K562 (cell line): ENCODE measurements around the gene SUPT3H. TPM values are rescaled to one million over a fixed set of nuclear protein-coding genes. Genes with fewer than 3 reads are reported as not detected.

Source experiments
- ATAC-seq: fragments of 200-7000 bp; cut with Tn5 transposase; 3 replicates; pipeline ENCODE4 v1.9.1; 2020; ENCODE audit warnings: moderate library complexity
- BruUV-seq: library from RNA; stranded (reverse); fragments of 400-500 nt; replicated peaks from 2 replicates; lab custom pipeline; 2021; lab: Mats Ljungman, UMichigan
- CTCF ChIA-PET: fragments of 300-600 bp; formaldehyde crosslinking; extraction: SDS; loops from one replicate; lab custom pipeline; 2021; ENCODE audit warnings: low intra/inter-chr PET ratio; lab: Yijun Ruan, JAX
- POLR2A ChIA-PET: fragments of 300-600, 350-650 bp; sonication (Branson Sonifier 250); formaldehyde crosslinking; extraction: SDS; loops from one replicate; lab custom pipeline; 2021; ENCODE audit warnings: antibody characterized with exemption, inconsistent platforms; lab: Yijun Ruan, JAX
- DNase-seq, 4 experiments: peaks; one replicate each; pipeline versions ENCODE4 v3.0.0 to v3.0.0-alpha.2; 2011 to 2018; ENCODE audit warnings: low spot score in 3 of 4, mixed read lengths in 3 of 4; ENCODE audit errors: extremely low read depth in 1 of 4
- FAIRE-seq: peaks from 2 replicates; lab custom pipeline; 2011; peaks lifted over from hg19 to GRCh38; lab: Jason Lieb, UNC
- H2AFZ ChIP-seq: 2 replicates; pipeline ENCODE4 v1.6.0; 2011; ENCODE audit warnings: low read depth, low read length, control low read depth, inconsistent platforms
- H3K27ac ChIP-seq: fragments of 200-600 bp; 3 replicates; pipeline ENCODE4 v1.8.0; 2011; ENCODE audit warnings: low read depth, mild to moderate bottlenecking, control low read depth, inconsistent platforms, low read length, moderate library complexity, mixed read lengths; ENCODE audit errors: extremely low read depth
- H3K27me3 ChIP-seq, 2 experiments: fragments of 300-600 bp in 1 of 2; 2 replicates in 1 of 2; 3 replicates in 1 of 2; pipeline versions ENCODE4 v1.6.0 to v1.8.0; 2011; ENCODE audit warnings: inconsistent platforms in 2 of 2, low read length in 2 of 2, mild to moderate bottlenecking in 1 of 2, mixed read lengths in 1 of 2, moderate library complexity in 1 of 2; ENCODE audit not compliant: control insufficient read depth in 2 of 2, insufficient read depth in 2 of 2
- H3K36me3 ChIP-seq: fragments of 300-600 bp; 3 replicates; pipeline ENCODE4 v1.8.0; 2011; ENCODE audit warnings: mild to moderate bottlenecking, low read length, inconsistent platforms; ENCODE audit not compliant: control insufficient read depth, insufficient read depth
- H3K4me1 ChIP-seq, 2 experiments: fragments of 200-600 bp in 1 of 2; replicated peaks in 1 of 2; 2 replicates in 1 of 2; 3 replicates in 1 of 2; pipeline versions ENCODE4 v1.5.1 to v1.8.0; 2011; ENCODE audit warnings: inconsistent platforms in 2 of 2, low read length in 2 of 2, mild to moderate bottlenecking in 1 of 2, mixed read lengths in 1 of 2, moderate library complexity in 1 of 2; ENCODE audit not compliant: control insufficient read depth in 2 of 2, insufficient read depth in 2 of 2
- H3K4me2 ChIP-seq: 2 replicates; pipeline ENCODE4 v1.6.1; 2011; ENCODE audit warnings: low read length, control low read depth, inconsistent platforms, mixed read lengths; ENCODE audit not compliant: insufficient read depth
- H3K4me3 ChIP-seq: fragments of 200-600 bp; sonication (generic), shearing (Covaris generic); 2 replicates; pipeline ENCODE4 v1.5.1; 2016; ENCODE audit warnings: control low read depth, inconsistent platforms
- H3K79me2 ChIP-seq: fragments of 200-600 bp; 3 replicates; pipeline ENCODE4 v1.8.0; 2011; ENCODE audit warnings: low read length, inconsistent platforms; ENCODE audit not compliant: control insufficient read depth, insufficient read depth
- H3K9ac ChIP-seq, 2 experiments: 2 replicates each; pipeline versions ENCODE4 v1.6.0 to v1.6.1; 2011; ENCODE audit warnings: low read depth in 2 of 2, low read length in 2 of 2, control low read depth in 1 of 2, inconsistent platforms in 1 of 2, mild to moderate bottlenecking in 1 of 2, mixed read lengths in 1 of 2; ENCODE audit not compliant: insufficient read depth in 1 of 2
- H3K9me1 ChIP-seq: one replicate; pipeline ENCODE4 v1.6.0; 2011; ENCODE audit warnings: inconsistent platforms, mild to moderate bottlenecking, low read length, moderate library complexity; ENCODE audit not compliant: control insufficient read depth, insufficient read depth
- H3K9me3 ChIP-seq: replicated peaks from 2 replicates; pipeline ENCODE4 v1.5.1; 2011; ENCODE audit warnings: low read depth, low read length, inconsistent platforms; ENCODE audit not compliant: control insufficient read depth, insufficient read depth
- H4K20me1 ChIP-seq: replicated peaks from 2 replicates; pipeline ENCODE4 v1.6.1; 2011; ENCODE audit warnings: low read length, inconsistent platforms, mixed read lengths; ENCODE audit not compliant: control insufficient read depth, insufficient read depth
- ATF7 ChIP-seq: fragments of 450-650 bp; IDR thresholded peaks from 2 replicates; pipeline ENCODE4 v1.7.1; 2014; ENCODE audit warnings: mild to moderate bottlenecking, moderate library complexity
- CCAR2 ChIP-seq: fragments of 200-400 bp; formaldehyde crosslinking; IDR thresholded peaks from 2 replicates; pipeline ENCODE4 v1.6.1; 2017; ENCODE audit warnings: mild to moderate bottlenecking, low read depth, low read length
- E2F5 ChIP-seq: sonication (generic); formaldehyde crosslinking; IDR thresholded peaks from 2 replicates; pipeline ENCODE4 v1.8.0; 2022; ENCODE audit warnings: mild to moderate bottlenecking, missing genetic modification reagents
- EP300 ChIP-seq: IDR thresholded peaks from 2 replicates; pipeline ENCODE4 v1.6.1; 2012; ENCODE audit warnings: low read length, improper control_type of control experiment
- HDAC1 ChIP-seq, 2 experiments: fragments of 450-650 bp; IDR thresholded peaks; 2 replicates each; pipeline ENCODE4 v1.6.1; 2016 to 2017; ENCODE audit warnings: inconsistent platforms in 1 of 2, mild to moderate bottlenecking in 1 of 2, moderate library complexity in 1 of 2
- HDAC2 ChIP-seq: fragments of 450-650 bp; IDR thresholded peaks from 2 replicates; pipeline ENCODE4 v1.6.1; 2016; ENCODE audit warnings: mild to moderate bottlenecking
- HMG20A ChIP-seq: fragments of 450-650 bp; formaldehyde crosslinking; conservative IDR thresholded peaks from 2 replicates; pipeline ENCODE4 v1.4.0; 2020; ENCODE audit warnings: mild to moderate bottlenecking, mixed read lengths
- KAT7 ChIP-seq: sonication (generic); formaldehyde crosslinking; IDR thresholded peaks from 2 replicates; pipeline ENCODE4 v1.8.0; 2022; ENCODE audit warnings: missing genetic modification reagents, mild to moderate bottlenecking, borderline replicate concordance
- KHSRP ChIP-seq: fragments of 450-650 bp; IDR thresholded peaks from 2 replicates; pipeline ENCODE4 v1.6.1; 2017
- POLR2H ChIP-seq: IDR thresholded peaks from 2 replicates; pipeline ENCODE4 v1.6.1; 2016; ENCODE audit warnings: missing genetic modification characterization, low read depth, mild to moderate bottlenecking, control low read depth, missing compliant biosample characterization, moderate library complexity
- RBM14 ChIP-seq: fragments of 200-400 bp; formaldehyde crosslinking; IDR thresholded peaks from 2 replicates; pipeline ENCODE4 v1.6.1; 2018; ENCODE audit warnings: low read depth, mild to moderate bottlenecking, low read length, moderate library complexity, borderline replicate concordance; ENCODE audit not compliant: insufficient read depth
- SMARCA4 ChIP-seq: fragments of 450-650 bp; IDR thresholded peaks from 2 replicates; pipeline ENCODE4 v1.6.1; 2016
- TARDBP ChIP-seq: fragments of 450-650 bp; IDR thresholded peaks from 2 replicates; pipeline ENCODE4 v1.6.1; 2016
- ZNF121 ChIP-seq: sonication (generic); formaldehyde crosslinking; conservative IDR thresholded peaks from 2 replicates; pipeline ENCODE4 v1.8.0; 2022; ENCODE audit warnings: missing genetic modification reagents
- ZNF589 ChIP-seq: fragments of 200-800 bp; sonication (Bioruptor generic); IDR thresholded peaks from 2 replicates; pipeline ENCODE4 v1.6.1; 2016; ENCODE audit warnings: low read depth, missing genetic modification characterization, missing compliant biosample characterization
- ZNF592 ChIP-seq: fragments of 450-650 bp; IDR thresholded peaks from 2 replicates; pipeline ENCODE4 v1.6.1; 2017; ENCODE audit warnings: antibody characterized with exemption, mild to moderate bottlenecking
- WGBS: fragments of 100-300 bp; shearing (Covaris generic); methylation state at CpG from one replicate; pipeline ENCODE4 v1.1.6; 2016; ENCODE audit warnings: low coverage, mixed read lengths; ENCODE audit not compliant: insufficient coverage; ENCODE audit errors: missing lambda C conversion rate; 5-methylcytosine and 5-hydroxymethylcytosine counted together
- in situ Hi-C: fragments of 300-500 bp; cut with MboI; formaldehyde crosslinking; loops from 4 replicates; pipeline ENCODE4 v1.15.0; 2018; ENCODE audit warnings: inconsistent platforms, mixed read lengths
- intact Hi-C: fragments of 100-400 bp; cut with micrococcal nuclease; formaldehyde crosslinking; loops from 2 replicates; pipeline ENCODE4 v1.14.2; 2022
- polyA plus RNA-seq, 8 experiments: library from polyadenylated mRNA; depleted of rRNA in 4 of 8; stranded (reverse) in 5 of 8; unstranded in 3 of 8; fragments of >200 nt; fragmentation: Nextera tagmentation in 2 of 8; fragmentation: Illumina TruSeq in 1 of 8; extraction: Ambion mirVana in 2 of 8; extraction: Trizol in 1 of 8; gene quantifications; 2 replicates each; pipeline versions ENCODE4 v1.2.1 to v1.2.3, GENCODE V29; 2011 to 2014; ENCODE audit warnings: inconsistent platforms in 1 of 8, missing spikeins in 1 of 8
- total RNA-seq, 7 experiments: library from RNA; depleted of rRNA in 6 of 7; stranded (reverse); fragments of >200 nt in 6 of 7; fragmentation: Illumina TruSeq in 2 of 7; extraction: Trizol in 2 of 7; gene quantifications; 2 replicates each; pipeline versions ENCODE4 v1.2.1 to v1.2.3, GENCODE V29; 2011 to 2021; ENCODE audit warnings: low replicate concordance in 1 of 7
- TF ChIP-seq, protein P1 (sequence below): sonication (generic); formaldehyde crosslinking; IDR thresholded peaks from 2 replicates; pipeline ENCODE4 v1.8.1; 2022; ENCODE audit warnings: missing genetic modification reagents

The SUPT3H gene
- total and polyA plus RNA-seq, 9 of the 15 experiments (the other 6 are each of a cell fraction or from before 2014, with no cell fraction given): 7.2 to 16.3 (median 11.9) TPM

- TF ChIP-seq ZNF589 (CRISPR knock-in tag): no peak
- no peak for TF ChIP-seq TARDBP
- TF ChIP-seq ATF7: no peak
- TF ChIP-seq POLR2H (tag): no peak
- TF ChIP-seq HDAC2: no peak
- TF ChIP-seq E2F5 (CRISPR knock-in tag): no peak
Measured at GRCh38 chr6:45156075-45156474, 221.7 kb downstream of the SUPT3H start (continued).

DNA sequence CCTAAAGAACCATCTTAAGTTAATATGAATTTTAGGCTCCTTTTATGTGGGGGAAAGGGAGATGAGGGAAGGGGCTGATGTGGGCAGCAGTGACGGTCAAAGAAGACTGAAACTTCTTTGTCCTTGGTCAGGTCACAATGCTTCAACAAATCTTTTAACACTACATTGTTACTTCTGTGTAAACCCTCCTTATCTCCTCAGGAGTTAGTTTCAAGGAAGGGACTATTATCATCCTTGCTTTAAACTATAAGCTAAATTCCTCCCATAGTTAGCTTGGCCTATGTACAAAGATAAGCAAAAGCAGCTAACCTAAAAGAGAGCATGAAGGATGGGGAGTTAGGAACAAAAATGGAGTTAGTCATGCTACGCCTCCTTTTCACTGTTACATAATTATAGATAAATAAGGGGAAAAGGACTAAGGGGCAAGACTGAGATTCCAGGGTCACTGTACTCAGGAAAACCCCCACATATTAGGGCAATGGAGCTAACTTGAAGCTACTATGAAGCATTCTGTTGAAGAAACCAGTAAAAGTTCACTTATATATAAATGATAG, 222.3 kb downstream of the SUPT3H start:
- Histone ChIP-seq H3K27ac (peak overlapping the region; percentile 18; the same call in 1 of the 3 replicates), H3K79me2 (no peaks in the 10 kb centered on the region), H3K4me3 (no peak overlapping the region), H3K9me1 (no peaks in the 10 kb centered on the region), H2AFZ (no peak overlapping the region), H3K36me3 (no peaks in the 10 kb centered on the region), H3K27me3 (no peaks in the 10 kb centered on the region), H4K20me1 (no peaks in the 10 kb centered on the region), H3K4me1 (peaks cover 0 to 15% of the 10 kb centered on the region in 2 experiments; a peak in 3 of 5 replicates), H3K9ac (no peak overlapping the region), H3K4me2 (no peak overlapping the region), H3K9me3 (0 out of 2 replicates have a peak, but pooled peaks cover 3% of the 10 kb centered on the region)
- FAIRE-seq: no peak
- ChIA-PET CTCF (no interaction called here), POLR2A (interaction anchor here (0.7 to 2.1 kb wide), 4 partner anchors 8 to 55 kb away, joined by 3 to 6 read pairs (median 4); no protein-coding TSS in a partner anchor)
- peak; percentile 52; the same call in 2 of the 3 replicates for ATAC-seq
- BruUV-seq: no TSS peak
- intact Hi-C loops (no loop called here), in situ Hi-C loops (no loop called here)
- no peak for DNase-seq
- WGBS: 26% methylated on average over 2 of the region's 2 CpGs
- peak; percentile 81 for TF ChIP-seq ZNF592
- no peak for TF ChIP-seq ZNF121
- no peak for TF ChIP-seq RBM14
- TF ChIP-seq KAT7 (CRISPR knock-in tag): no peak
- TF ChIP-seq SMARCA4: no peak
- no peak for TF ChIP-seq EP300
- no peak for TF ChIP-seq KHSRP
- TF ChIP-seq HDAC1 (IDR thresholded peaks at IDR 0.05): no peak
- TF ChIP-seq, protein P1, sequence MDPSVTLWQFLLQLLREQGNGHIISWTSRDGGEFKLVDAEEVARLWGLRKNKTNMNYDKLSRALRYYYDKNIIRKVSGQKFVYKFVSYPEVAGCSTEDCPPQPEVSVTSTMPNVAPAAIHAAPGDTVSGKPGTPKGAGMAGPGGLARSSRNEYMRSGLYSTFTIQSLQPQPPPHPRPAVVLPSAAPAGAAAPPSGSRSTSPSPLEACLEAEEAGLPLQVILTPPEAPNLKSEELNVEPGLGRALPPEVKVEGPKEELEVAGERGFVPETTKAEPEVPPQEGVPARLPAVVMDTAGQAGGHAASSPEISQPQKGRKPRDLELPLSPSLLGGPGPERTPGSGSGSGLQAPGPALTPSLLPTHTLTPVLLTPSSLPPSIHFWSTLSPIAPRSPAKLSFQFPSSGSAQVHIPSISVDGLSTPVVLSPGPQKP: no peak
- no peak for TF ChIP-seq TARDBP
- TF ChIP-seq HMG20A (CRISPR knock-in tag): no peak
- TF ChIP-seq CCAR2: no peak
